GM18907 (cell line): ENCODE measurements around the gene ACSL3.
"Not testable (repeated sequence)": the region's sequence is repeated elsewhere in the genome, so short reads cannot be mapped to it uniquely, and the experiment has no call there.

Source experiments
- ATAC-seq: cut with Tn5 transposase; IDR thresholded peaks from one replicate; pipeline ENCODE4 v1.9.1; 2021; ENCODE audit warnings: mild to moderate bottlenecking, moderate library complexity; ENCODE audit not compliant: unreplicated experiment

ACSL3 gene

DNA sequence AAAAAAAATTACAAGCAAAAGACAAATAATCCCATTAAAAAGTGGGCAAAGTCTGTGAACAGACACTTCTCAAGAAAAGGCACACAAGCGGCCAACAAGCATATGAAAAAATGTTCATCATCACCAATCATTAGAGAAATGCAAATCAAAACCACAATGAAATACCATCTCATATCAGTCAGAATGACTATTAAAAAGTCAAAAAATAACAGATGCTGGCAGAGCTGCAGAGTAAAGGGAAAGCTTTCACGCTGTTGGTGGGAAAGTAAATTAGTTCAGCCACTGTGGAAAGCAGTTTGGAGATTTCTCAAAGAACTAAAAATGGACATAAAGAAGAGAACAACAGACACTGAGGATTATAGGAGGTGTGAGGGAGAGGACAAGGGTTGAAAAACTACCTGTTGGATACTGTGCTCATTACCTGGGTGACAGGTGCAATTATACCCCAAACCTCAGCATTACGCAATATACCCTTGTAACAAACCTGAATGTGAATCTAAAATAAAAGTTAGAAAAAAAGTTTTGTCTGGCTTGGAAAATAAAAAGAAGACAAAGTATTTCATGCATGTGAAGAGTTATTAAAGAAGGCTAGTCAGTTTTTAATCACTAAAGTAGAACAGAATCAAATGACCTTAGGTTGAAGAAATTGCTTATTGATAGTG, 8.7 kb upstream of the ACSL3 start:
- no peak for ATAC-seq

DNA sequence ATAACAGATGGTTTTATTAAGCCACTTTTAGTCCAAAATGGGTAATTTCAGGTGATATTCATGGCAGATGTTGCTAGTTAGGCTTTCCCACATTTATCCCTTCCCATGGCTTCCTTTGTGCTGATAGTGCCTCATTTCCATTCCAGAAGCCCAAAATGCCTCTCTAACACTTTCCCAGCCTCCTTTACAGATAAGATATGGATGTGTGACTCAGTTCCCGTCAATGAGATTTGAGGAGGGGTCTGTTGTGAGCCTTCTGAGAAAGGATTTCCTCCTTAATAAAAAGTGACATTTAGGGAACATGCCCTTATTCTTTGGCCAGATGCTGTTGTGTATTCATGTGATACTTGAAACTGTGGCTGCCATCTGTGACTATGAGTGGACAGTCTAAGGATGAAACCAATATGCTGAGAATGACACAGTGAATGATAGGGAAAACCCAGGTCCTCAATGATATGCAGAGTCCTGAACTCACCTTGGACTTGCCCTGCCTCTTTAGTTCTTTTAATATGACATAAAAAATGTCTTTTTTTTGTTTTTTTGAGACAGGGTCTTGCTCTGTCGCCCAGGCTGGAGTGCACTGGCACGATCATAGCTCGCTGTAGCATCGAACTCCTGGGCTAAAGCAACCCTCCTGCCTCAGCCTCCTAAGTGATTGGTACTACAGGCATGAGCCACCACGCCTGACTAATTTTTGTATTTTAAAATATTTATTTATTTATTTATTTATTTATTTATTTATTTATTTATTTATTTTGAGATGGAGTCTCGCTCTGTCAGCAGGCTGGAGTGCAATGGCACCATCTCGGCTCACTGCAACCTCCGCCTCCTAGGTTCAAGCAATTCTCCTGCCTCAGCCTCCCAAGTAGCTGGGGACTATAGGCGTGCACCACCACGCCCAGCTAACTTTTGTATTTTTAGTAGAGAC, 5.8 kb upstream of the ACSL3 start:
- no peak for ATAC-seq

DNA sequence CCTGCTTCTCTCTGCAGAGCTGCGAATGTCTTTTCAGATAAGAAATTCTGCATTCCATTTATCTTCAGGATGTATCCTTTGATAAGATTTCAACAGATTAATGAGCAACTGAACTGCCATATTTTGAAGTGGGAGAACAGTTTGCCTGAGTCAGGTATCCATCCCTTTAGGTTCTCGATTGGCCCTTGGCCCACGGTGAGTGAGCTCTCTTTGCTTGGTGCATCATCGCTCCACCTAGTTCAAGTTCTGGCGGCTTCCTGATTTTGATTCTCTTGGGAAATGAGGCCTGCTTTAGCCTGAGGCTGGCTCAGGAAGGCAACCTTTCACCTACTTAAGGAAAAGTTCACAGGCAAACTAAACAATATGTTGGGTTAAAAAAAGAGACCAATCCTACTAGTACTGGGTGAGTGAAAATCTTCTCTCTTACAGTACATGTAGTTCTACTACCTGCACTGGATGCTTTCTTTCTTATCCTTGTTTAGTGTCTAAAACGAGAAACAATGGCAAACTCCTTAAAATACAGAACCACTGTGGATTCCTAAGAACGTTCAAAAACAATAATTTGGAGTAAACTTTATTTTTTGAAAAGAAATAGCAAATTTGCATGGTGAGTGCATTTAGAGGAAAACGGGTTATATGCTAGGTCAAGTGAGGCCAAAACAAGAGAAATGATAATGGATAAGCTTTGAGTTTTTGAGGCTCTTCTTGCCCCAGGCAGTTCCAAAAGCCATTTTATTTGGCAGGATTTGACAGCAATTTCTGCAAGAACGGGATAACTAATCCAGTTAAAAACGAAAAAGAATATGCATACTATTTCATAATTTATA, 837 bp upstream of the ACSL3 start:
- no peak for ATAC-seq

DNA sequence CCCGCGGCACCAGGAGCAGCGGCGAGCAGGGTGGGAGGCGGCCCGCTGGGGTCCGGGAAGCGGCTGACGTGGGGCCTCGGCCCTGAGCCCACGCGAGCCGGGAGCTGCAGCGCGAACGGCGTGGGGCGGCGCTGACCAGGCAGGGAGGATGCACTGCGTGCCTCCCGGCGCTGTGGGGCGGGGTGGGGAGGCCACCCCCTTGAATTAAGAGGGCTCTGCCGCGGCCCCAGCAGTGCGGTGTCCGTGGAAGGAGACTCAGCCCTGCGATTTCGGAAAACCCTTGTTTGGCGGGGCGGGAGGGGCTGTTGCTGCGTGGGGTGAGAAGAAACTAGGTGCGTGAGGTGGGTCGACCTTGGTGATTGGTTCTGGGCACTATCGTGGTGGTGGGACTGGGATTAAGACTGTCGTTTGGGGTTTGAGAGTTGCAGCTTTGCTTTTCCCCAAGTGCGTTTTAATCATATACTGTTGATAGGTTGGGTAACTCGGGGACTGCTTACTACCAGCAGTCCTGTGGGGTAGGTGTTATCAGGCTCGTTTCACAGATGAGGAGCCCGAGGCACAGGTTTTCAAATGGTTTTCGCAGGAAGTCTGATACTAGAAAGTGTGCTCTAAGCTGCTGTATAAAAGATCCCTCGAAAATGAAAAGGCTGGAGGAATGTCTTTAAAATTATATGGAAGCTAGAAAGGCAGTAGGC, 722 bp downstream of the ACSL3 start:
- peak; percentile 57 for ATAC-seq

DNA sequence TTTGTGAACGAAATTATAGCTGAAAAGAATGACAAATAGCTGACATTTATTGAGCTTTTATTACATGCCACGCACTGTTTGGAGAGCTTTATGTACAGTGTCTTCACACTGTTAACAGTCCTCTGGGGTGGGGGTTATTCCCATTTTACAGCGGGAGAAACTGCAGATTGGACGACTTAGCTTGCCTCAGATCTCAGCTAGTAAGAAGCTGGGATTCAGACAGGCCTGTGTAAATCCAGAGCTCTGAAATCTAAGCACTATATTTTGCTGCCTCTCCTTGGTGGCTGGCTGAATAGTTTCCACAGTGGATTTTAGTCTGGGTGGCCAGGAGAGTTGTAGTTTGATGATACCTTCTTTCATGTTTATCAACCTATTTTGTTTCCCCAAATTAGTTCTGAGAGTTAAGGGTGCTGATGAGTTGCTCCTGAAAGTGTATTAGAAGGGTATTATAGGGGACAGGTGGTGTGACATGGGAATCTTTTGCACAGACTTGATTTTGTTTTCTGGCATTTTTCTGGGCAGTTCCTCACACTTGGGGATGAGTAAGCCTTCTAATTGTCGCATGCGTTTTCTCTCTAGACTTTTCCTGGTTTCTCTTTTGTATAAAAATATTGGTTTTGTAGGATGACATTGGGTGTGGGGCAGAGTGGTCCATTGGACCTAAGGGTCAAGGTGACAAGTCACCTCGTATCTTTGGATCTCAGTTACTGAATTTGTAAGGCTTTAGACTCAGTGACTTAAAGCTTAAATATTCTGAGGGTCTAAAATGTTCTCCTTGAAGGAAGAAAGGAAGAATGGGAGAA, 1.5 kb downstream of the ACSL3 start:
- no peak for ATAC-seq

DNA sequence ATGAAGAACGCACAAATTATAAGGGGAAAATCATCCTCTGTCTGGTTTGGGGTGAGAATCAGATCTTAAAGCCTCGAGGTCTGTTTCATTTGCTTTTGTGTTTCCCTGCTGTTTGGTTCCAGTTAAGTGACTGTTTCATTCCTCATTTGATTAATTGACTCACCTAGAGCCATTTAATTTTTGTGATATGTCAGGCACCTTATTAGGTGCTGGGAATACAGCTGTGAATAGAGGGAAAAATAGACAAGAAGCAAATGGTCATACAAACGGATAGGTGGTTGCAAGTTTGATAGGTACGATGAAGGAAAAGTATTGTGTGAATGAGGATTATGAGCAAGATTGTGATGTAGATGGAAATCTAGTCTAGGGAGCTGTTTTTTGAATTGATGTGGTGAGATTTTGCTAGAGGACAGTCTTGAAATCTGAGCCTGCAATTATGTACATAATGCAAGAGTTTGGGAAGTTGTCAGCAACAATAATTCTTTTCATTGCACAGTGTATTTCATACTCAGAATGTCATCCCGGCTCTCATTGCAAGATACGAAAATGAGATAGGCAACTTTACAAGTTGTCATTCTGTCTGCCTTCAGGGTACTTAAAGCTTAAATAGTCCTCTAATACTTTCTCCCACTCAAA, 2.2 kb downstream of the ACSL3 start:
- ATAC-seq, result no peak

DNA sequence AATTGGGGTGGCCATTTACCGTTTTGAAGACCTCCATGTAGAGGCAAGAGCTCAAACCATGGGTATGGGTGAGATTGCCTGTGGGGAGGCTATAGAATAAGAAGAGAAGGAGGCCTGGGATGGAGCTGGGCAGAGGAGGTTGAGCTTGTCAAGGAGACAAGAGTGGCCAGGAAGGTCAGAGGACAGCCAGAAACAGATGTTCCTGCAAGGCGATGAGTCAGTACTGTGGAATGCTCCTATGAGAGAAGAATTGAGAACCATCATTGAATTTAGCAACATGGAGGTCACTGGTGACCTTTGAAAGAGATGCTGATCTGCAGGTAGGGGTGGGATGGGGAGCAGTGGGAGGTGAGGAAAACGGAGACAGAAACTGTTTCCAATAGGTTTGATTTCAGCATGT, 3.5 kb downstream of the ACSL3 start:
- no peak for ATAC-seq

DNA sequence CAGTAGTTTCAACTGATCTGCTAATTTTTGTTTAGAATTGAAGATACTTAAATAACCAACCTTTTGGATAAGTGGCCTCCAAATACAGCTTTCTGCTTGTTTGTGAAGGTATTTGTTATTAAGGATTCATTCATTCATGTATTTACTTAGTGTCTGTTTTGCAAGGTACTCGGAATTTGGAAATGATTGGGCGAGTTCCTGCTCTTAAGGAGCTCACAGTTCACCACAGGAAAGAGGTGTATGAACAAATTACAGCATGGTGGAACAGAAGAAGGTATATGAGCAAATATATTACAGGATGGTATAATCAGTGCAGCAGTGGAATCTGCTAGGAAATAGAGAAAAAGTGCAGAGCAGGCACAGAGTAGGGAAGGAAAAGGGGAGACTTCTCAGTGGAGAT, 4.5 kb downstream of the ACSL3 start:
- no peak for ATAC-seq

DNA sequence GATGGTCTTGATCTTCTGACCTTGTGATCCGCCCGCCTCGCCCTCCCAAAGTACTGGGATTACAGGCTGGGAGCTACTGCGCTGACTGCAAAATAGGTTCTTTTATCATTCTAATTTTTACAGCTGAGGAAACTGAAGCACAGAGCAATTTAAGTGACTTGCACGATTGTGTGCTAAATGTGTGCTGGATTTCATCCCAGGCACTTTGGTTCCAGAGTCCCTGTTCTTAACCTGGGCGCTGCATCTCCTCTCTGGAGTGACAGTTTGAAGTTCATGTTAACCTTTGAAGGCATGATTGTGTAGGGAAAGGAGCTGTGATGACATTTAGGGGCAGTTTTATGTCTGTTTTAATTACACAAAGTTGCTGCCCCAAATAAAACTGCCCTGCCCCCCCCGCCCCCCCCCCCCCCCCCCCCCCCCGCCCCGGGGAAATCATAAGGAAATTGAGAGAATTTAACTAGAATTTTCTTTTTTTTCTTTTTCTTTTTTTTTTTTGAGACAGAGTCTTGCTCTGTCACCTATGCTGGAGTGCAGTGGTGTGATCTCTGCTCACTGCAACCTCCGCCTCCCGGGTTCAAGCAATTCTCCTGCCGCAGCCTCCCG, 5.6 kb downstream of the ACSL3 start:
- ATAC-seq, result no peak

DNA sequence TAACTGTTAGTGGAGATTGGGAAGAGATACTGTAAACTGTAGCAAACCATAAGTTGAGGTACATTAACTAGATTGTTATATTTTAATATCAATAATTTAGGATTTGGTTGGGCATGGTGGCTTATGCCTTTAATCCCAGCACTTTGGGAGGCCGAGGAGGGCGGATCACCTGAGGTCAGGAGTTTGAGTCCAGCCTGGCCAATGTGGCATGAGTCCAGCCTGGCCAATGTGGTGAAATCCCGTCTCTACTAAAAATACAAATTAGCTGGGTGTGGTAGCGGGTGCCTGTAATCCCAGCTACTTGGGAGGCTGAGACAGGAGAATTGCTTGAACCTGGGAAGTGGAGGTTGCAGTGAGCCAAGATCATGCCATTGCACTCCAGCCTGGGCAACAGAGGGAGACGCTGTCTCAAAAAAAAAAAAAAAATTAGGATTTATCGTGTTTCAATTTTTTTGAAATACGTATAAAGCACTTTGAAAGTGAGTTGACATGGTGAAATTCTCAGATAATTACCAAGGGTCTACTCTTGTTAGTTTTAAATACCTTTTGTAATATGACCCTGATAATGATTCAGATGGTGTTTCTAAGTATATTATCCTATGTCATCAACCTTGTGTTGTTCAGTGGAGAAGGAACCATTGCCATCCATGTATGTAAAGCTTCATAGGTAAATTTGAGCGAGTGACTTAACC, 7.9 kb downstream of the ACSL3 start:
- ATAC-seq, result not testable (repeated sequence)

DNA sequence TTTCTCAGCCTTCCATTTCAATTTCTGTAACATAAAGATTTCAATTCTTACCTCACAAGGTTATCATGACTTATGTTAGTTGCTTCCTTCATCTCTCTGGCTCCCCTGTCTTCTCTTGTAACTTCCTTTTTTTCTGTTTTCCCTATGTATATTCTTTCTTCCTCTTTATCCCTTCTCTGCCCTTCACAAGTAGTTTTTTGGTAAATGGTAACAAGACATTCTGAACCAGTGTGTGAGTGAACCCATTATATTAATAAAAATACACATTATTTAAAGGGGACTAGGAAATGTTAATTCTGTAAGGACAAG, 8.4 kb downstream of the ACSL3 start:
- ATAC-seq, result no peak

DNA sequence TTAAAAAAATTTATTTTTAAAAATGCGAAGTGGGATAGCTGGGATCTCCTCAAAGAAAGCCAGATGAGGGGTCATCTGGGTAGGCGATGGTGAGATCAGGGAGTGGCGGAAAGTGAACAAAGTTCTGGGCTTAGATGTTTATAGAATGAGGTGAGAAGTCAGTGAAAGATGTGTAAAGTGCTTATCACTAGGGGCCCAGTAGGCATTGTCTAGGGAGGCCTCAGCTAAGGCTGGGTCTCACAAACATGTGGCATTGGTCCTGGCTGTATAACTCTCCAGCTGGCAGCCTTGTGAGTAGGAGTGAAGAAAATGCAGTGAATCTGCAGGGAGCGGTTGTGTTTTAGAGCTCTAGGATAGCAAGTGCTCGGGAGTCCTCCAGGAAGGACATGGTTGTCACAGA, 10.5 kb downstream of the ACSL3 start:
- ATAC-seq, result no peak

DNA sequence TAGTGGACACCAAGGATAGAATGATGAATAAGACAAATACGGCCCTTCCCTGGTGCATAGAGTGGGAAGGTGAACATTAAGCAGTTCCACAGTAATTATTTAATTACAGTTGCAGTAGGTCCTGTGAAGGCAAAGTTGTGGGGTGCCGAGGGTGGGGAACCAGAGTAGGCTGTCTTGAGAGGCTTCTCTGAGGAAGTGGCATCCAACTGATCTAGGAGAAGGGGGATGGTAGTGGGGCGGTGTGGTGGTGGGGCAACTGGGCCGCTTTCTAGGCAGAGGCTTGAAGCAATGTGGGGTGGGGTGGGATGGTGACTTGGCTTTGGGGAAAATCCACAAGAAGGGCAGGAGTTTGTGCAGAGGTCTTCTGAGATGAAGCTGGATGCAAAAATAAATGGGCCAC, 11.7 kb downstream of the ACSL3 start:
- ATAC-seq, result no peak

DNA sequence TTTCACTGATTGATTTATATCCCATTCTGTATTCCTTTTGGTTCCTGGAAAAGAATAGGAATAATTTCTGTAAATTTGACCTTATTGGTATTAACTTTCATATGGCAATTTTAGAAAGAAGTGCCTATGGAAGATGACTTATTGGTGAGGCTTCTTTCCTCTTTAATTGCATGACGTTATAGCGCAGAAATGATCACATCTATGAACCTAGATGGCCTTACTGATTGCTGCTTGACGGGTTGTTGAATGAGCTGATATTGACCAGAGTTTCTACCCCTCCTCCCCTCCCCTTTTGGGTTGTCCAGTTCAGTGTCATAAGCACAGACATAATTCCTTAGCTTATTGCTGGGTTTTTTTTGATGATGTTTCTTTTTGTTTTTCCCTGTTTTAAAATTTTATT, 14.6 kb downstream of the ACSL3 start:
- no peak for ATAC-seq

DNA sequence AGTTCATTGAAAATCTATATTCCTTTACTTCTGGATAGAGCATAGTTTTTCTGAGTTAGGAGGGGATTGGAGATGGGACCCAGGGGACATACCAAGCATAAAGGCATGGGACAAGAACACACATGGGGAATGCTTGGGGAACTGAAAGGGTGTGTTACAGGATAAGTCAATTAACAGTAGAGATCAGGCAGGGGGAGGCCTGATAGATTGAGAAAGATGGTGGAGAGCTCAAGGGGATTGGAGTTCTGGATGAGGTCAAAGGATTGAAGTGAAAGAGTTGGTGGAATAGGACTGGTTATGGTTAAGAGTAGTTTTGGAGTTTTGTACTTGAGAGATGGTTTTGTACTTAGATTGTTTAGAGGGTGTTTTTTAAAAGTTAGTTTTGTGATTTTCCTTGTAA, 16.1 kb downstream of the ACSL3 start:
- no peak for ATAC-seq

DNA sequence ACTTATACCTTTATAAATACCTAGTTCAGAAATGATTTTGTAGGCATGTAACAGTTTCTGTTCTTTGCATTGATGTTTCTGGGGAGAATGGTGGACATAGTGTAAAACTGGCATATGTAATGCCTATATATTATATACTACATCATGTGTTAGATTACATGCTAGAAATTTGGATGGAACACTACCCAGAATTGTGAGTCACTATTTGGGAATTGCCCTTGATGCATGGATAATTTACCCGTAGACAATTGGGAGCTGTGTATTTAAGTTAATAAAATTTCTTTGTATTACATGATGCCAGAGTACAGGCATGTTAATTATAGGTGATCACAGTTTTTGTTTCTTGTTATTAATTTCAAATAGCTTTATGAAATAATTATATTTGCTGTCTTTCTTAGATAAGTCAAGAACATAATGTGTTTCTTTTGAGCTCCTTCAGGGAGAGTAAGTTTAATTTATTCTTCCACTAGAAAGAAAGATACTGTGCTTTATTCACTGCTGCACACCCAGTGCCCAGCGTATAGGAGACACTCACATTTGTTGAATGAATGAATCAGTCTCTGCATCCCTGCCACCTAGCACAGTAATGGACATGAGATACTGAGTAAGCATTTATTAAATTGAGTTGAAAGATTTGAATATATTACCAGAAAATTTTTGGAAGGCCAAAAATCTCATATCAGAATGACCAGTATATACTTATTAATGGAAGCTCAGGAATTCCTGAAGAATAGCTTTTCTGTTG, 16.9 kb downstream of the ACSL3 start:
- no peak for ATAC-seq

DNA sequence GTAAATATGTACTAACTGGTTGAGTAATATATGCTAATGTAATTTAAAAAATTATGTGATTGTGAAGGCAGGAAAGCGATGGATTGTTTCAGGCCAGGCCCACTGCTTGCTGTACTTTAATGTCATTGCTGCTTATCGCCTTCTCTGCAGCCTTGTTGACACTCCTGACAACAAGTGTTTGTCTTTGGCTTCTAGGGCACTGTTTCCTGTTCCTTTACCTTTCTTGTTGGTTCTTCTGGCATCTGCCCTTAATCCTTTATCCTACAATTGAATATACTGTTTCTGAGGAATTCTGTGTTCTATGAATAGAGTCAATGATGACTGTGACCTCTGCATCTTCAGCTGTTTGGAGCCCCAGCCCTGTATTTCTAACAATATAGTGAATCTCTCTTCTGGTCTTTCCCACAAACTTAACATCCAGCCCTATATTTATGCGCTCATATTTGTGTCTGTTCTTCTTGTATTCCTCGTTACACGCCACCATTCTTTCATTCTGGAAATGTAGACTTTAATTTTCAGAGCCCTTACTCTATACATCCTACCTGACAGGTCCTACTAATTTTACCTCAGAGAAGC, 17.6 kb downstream of the ACSL3 start:
- ATAC-seq, result no peak
